ENCODE results near the gene LUZP1. TPM values are rescaled to one million over a fixed set of nuclear protein-coding genes. Genes with fewer than 3 reads are reported as not detected.
A peak's percentile ranks its signal among the peaks of the same experiment; 100 is the strongest.

The LUZP1 gene
- total and polyA plus RNA-seq, 10 of the 15 experiments (the other 5 are each of a cell fraction or from before 2014, with no cell fraction given): 11.3 to 28.2 (median 17.3) TPM

DNA sequence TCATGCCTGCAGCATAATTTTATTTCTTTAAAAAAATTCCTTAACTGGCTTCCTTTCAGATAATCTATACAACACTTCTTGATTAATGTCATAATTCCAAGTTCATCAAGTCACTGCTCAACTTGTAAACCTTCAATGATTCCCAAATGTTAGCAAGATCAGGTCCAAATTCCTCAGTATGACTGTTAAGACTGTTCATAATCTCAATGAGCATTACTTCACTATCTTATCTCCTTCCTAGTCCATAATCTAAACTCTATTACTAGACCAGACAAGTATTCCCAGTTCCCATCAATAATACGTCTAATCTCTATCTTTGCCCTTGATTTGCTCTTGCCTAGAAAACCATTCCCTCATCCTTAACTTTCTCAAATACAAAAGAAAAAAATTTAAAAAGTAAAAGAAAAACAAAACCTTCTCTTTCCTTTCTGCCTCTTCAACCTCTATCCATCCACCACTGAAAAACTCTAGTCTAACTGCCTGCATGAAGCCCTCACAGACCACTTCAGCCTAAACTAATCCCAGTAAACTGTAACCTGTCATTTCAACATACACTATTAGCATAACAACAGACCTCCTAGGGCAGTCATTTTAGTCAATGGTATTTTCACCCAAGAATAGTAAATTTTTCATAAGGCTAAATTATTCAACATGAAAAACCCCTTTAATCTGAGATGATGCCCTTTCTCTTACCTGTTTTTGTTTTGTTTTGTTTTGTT is 15.5 kb downstream of the LUZP1 start:
- RAD21 ChIA-PET (ENCODE audit: unreplicated experiment): no interaction called here
- H3K9me3 ChIP-seq (replicated peaks; ENCODE audit: control insufficient read depth, insufficient read depth, low read length): no peaks in the 10 kb centered on the region
- intact Hi-C loops (cut with micrococcal nuclease; ENCODE audit: unreplicated experiment): no loop called here
- no peak for FAIRE-seq
- TF ChIP-seq YBX1 (IDR thresholded peaks at IDR 0.05) (no peak), SIX5 (IDR thresholded peaks at IDR 0.05; ENCODE audit: low read depth, low read length, severe bottlenecking) (no peak), MTA2 (IDR thresholded peaks at IDR 0.05; ENCODE audit: low read depth) (no peak), CBFB (IDR thresholded peaks at IDR 0.05; ENCODE audit: low read depth) (no peak), RFX5 (IDR thresholded peaks at IDR 0.05; ENCODE audit: low read depth, low read length) (no peak), LARP7 (IDR thresholded peaks at IDR 0.05) (no peak), JUND (IDR thresholded peaks at IDR 0.05; ENCODE audit: low read depth, low read length) (no peak), RAD51 (IDR thresholded peaks at IDR 0.05) (no peak), WRNIP1 (IDR thresholded peaks at IDR 0.05; ENCODE audit: borderline replicate concordance, low read depth, low read length) (no peak), EGR1 (IDR thresholded peaks at IDR 0.05; ENCODE audit: borderline replicate concordance in 1 of 2, low read depth in 2 of 2, low read length in 2 of 2) (no peak), STAT1 (conservative IDR thresholded peaks at IDR 0.05) (no peak), SMAD5 (IDR thresholded peaks at IDR 0.05; ENCODE audit: low read depth) (no peak), NBN (IDR thresholded peaks at IDR 0.05) (no peak), MEF2A (IDR thresholded peaks at IDR 0.05; ENCODE audit: insufficient read depth, low read depth, low read length) (no peak), STAT3 (IDR thresholded peaks at IDR 0.05; ENCODE audit: low read depth, low read length) (no peak)
- TF ChIP-seq, protein P1, sequence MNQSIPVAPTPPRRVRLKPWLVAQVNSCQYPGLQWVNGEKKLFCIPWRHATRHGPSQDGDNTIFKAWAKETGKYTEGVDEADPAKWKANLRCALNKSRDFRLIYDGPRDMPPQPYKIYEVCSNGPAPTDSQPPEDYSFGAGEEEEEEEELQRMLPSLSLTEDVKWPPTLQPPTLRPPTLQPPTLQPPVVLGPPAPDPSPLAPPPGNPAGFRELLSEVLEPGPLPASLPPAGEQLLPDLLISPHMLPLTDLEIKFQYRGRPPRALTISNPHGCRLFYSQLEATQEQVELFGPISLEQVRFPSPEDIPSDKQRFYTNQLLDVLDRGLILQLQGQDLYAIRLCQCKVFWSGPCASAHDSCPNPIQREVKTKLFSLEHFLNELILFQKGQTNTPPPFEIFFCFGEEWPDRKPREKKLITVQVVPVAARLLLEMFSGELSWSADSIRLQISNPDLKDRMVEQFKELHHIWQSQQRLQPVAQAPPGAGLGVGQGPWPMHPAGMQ (IDR thresholded peaks at IDR 0.05; ENCODE audit: borderline replicate concordance): no peak
- TSS peak; percentile 43 for BruUV-seq (replicated peaks)
- WGBS (ENCODE audit: insufficient coverage, insufficient replicate concordance, low lambda C conversion rate, missing lambda C conversion rate): 100% methylated on average over 1 of the region's 1 CpG
- no peak overlapping the region for H3K4me2 ChIP-seq (ENCODE audit: control insufficient read depth, insufficient read depth)
- H3K4me3 ChIP-seq: no peak overlapping the region
- peaks cover 16% of the 10 kb centered on the region for H3K79me2 ChIP-seq (ENCODE audit: control insufficient read depth, insufficient read depth, low read length)
- no peak overlapping the region for H2AFZ ChIP-seq (ENCODE audit: control insufficient read depth, low read depth, low read length)
- no peaks in the 10 kb centered on the region for H4K20me1 ChIP-seq (ENCODE audit: control insufficient read depth, insufficient read depth)
- H3K36me3 ChIP-seq (ENCODE audit: control insufficient read depth in 2 of 2, insufficient read depth in 2 of 2, low read length in 1 of 2): no peaks in the 10 kb centered on the region
- H3K4me1 ChIP-seq (ENCODE audit: control insufficient read depth, insufficient read depth, low read length): peaks cover 6% of the 10 kb centered on the region; the same call in 1 of the 2 replicates
- H3K27me3 ChIP-seq (replicated peaks in 1 of 2; ENCODE audit: control insufficient read depth in 2 of 2, insufficient read depth in 2 of 2, low read length in 1 of 2): no peaks in the 10 kb centered on the region
- no peak overlapping the region for H3K27ac ChIP-seq (ENCODE audit: control insufficient read depth, insufficient read depth)
- POLR2A ChIA-PET: interaction anchor here (1.5 kb wide), 1 partner anchor 14 kb away, joined by 3 read pairs; no protein-coding TSS in a partner anchor
- SMC1A ChIA-PET (ENCODE audit: uncharacterized antibody, unreplicated experiment): interaction anchor here (1.2 kb wide), 1 partner anchor 26 kb away, joined by 3 read pairs; no protein-coding TSS in a partner anchor
- no peak for DNase-seq (ENCODE audit: low read depth, low spot score)
- CTCF ChIA-PET: interaction anchor here (3.8 kb wide), 1 partner anchor 31 kb away, joined by 17 read pairs; no protein-coding TSS in a partner anchor
- in situ Hi-C loops (cut with MboI): no loop called here
- no peak for ATAC-seq
- H3K9ac ChIP-seq (ENCODE audit: control insufficient read depth, insufficient read depth, low read length): no peak overlapping the region

Data from GM12878 (cell line).